Stomach smooth muscle (tissue), 2 donors: ENCODE results near the gene TMEM47.

Source experiments
- H3K27ac ChIP-seq: one replicate; pipeline ENCODE4 v1.7.0; 2013; ENCODE audit warnings: mild to moderate bottlenecking, low read length, inconsistent platforms
- H3K27me3 ChIP-seq, 2 donors: one replicate each; pipeline ENCODE4 v1.7.0; 2013; ENCODE audit warnings: low read length in 2 of 2; ENCODE audit not compliant: insufficient read depth in 2 of 2, control insufficient read depth in 1 of 2
- H3K36me3 ChIP-seq, 2 donors: one replicate each; pipeline ENCODE4 v1.7.0; 2013; ENCODE audit warnings: low read length in 2 of 2; ENCODE audit not compliant: control insufficient read depth in 2 of 2, insufficient read depth in 2 of 2
- H3K4me1 ChIP-seq: one replicate; pipeline ENCODE4 v1.7.0; 2013; ENCODE audit warnings: low read length; ENCODE audit not compliant: control insufficient read depth, insufficient read depth
- H3K4me3 ChIP-seq, 2 donors: one replicate each; pipeline ENCODE4 v1.7.0; 2013; ENCODE audit warnings: low read length in 2 of 2
- H3K9ac ChIP-seq, 2 donors: one replicate each; pipeline ENCODE4 v1.7.0; 2013; ENCODE audit warnings: low read length in 2 of 2, mild to moderate bottlenecking in 1 of 2
- H3K9me3 ChIP-seq, 2 donors: one replicate each; pipeline ENCODE4 v1.7.0; 2013; ENCODE audit warnings: low read length in 2 of 2; ENCODE audit not compliant: control insufficient read depth in 2 of 2
- donor health status: healthy.
- donor health status: Pancreatic carcinoma.

TMEM47 gene

GRCh38 chrX:34585561-34585960, 71.5 kb downstream of the TMEM47 start:
- Histone ChIP-seq H3K4me3 (no peak overlapping the region), H3K4me1 (no peaks in the 10 kb centered on the region), H3K9me3 (no peaks in the 10 kb centered on the region), H3K36me3 (no peaks in the 10 kb centered on the region), H3K9ac (no peak overlapping the region), H3K27ac (no peak overlapping the region), H3K27me3 (no peaks in the 10 kb centered on the region)

- no peak overlapping the region for H3K4me3 ChIP-seq
- no peaks in the 10 kb centered on the region for H3K9me3 ChIP-seq
Measured at GRCh38 chrX:34584781-34585180, 72.3 kb downstream of the TMEM47 start.

GRCh38 chrX:34580069-34580468, 77.0 kb downstream of the TMEM47 start:
- Histone ChIP-seq H3K36me3 (no peaks in the 10 kb centered on the region), H3K4me1 (no peaks in the 10 kb centered on the region), H3K27me3 (no peaks in the 10 kb centered on the region), H3K27ac (no peak overlapping the region), H3K4me3 (no peak overlapping the region), H3K9me3 (no peaks in the 10 kb centered on the region), H3K9ac (no peak overlapping the region)

More at GRCh38 chrX:34584781-34585180, 72.3 kb downstream of the TMEM47 start:
- H3K27ac ChIP-seq, result no peak overlapping the region
- no peaks in the 10 kb centered on the region for H3K36me3 ChIP-seq
- no peaks in the 10 kb centered on the region for H3K4me1 ChIP-seq
- no peaks in the 10 kb centered on the region for H3K27me3 ChIP-seq
- H3K9ac ChIP-seq, result no peak overlapping the region

GRCh38 chrX:34578237-34578636, 78.8 kb downstream of the TMEM47 start:
- Histone ChIP-seq H3K4me1 (no peaks in the 10 kb centered on the region), H3K9ac (no peak overlapping the region), H3K27ac (no peak overlapping the region), H3K36me3 (no peaks in the 10 kb centered on the region), H3K4me3 (no peak overlapping the region), H3K27me3 (no peaks in the 10 kb centered on the region), H3K9me3 (no peaks in the 10 kb centered on the region)
